Psoas muscle (tissue), 8 donors: ENCODE measurements around the gene IGSF21. TPM values are rescaled to one million over a fixed set of nuclear protein-coding genes. Genes with fewer than 3 reads are reported as not detected.

Source experiments
- ATAC-seq, 4 donors: fragments of 200-7000 bp; cut with Tn5 transposase; one replicate each; pipeline ENCODE4 v1.9.1; 2020; ENCODE audit warnings: moderate library complexity in 3 of 4, mild to moderate bottlenecking in 2 of 4
- DNase-seq, 2 donors: peaks; one replicate each; pipeline ENCODE4 v3.0.0-alpha.2; 2020
- H3K27ac ChIP-seq: fragments of 200-600 bp; one replicate; pipeline ENCODE4 v1.8.0; 2022
- H3K27me3 ChIP-seq, 3 donors: fragments of 200-600 bp in 1 of 3; one replicate each; pipeline versions ENCODE4 v1.6.1 to v1.8.0; 2013 to 2022; ENCODE audit warnings: low read length in 2 of 3, mild to moderate bottlenecking in 2 of 3, moderate library complexity in 1 of 3; ENCODE audit not compliant: insufficient read depth in 3 of 3
- H3K36me3 ChIP-seq, 2 donors: fragments of 200-600 bp in 1 of 2; one replicate each; pipeline versions ENCODE4 v1.6.1 to v1.8.0; 2013 to 2022; ENCODE audit warnings: low read depth in 1 of 2, mild to moderate bottlenecking in 1 of 2, moderate library complexity in 1 of 2; ENCODE audit not compliant: insufficient read depth in 1 of 2
- H3K4me1 ChIP-seq: fragments of 200-600 bp; one replicate; pipeline ENCODE4 v1.8.0; 2022
- H3K4me3 ChIP-seq: fragments of 200-600 bp; one replicate; pipeline ENCODE4 v1.8.0; 2022; ENCODE audit warnings: mild to moderate bottlenecking
- H3K9me3 ChIP-seq: fragments of 200-600 bp; one replicate; pipeline ENCODE4 v1.8.0; 2022
- WGBS, 3 donors: extraction: QIAGEN DNeasy Blood & Tissue Kit; methylation state at CpG; one replicate each; pipeline versions ENCODE4 v1.1.6 to v1.1.7; 2013; 5-methylcytosine and 5-hydroxymethylcytosine counted together
- intact Hi-C, 2 donors: fragments of 100-400 bp; cut with DNase I; formaldehyde crosslinking; loops; one replicate each; pipeline versions ENCODE4 v1.11.0 to v1.14.2; 2022
- long read RNA-seq, 2 donors: library from polyadenylated mRNA; unstranded; transcript quantifications; one replicate each; pipeline ENCODE4 v2.0.0, GENCODE V29; 2021
- polyA plus RNA-seq, 3 donors: library from polyadenylated mRNA; stranded (reverse); fragments of 200-250 nt; gene quantifications; one replicate each; pipeline ENCODE4 v1.2.3, GENCODE V29; 2013
- total RNA-seq, 4 donors: library from RNA; stranded (reverse); fragmentation: NEBNext Ultra II Directional in 2 of 4; extraction: Animal tissue kit (Norgen Biotek cat#: 25700) in 2 of 4; gene quantifications; one replicate each; pipeline versions ENCODE4 v1.2.1 to v1.2.4, GENCODE V29; 2021 to 2023
- TF ChIP-seq, protein P1 (sequence below): fragments of 200-600 bp; IDR thresholded peaks from one replicate; pipeline ENCODE4 v1.8.0; 2022; ENCODE audit warnings: antibody characterized with exemption
- donor health status: healthy with polysubstance abuse.
- donor health status: DM: no; HTN: no; CAD: no; lungs with moderate emphysema.
- donor health status: Bipolar disorder and iron deficiency.
- donor health status: healthy.
- donor health status: DM: yes; HTN: yes; CAD: no.
- donor health status: DM: no; HTN: no; CAD: no.
- donor health status: DM: no; HTN: no; CAD: no.
- donor health status: DM: yes; HTN: yes; CAD: no.

Gene IGSF21
- total RNA-seq (under 1 TPM; 0.42 to 0.88 (median 0.62) TPM), polyA plus RNA-seq (under 1 TPM; 0.10 to 0.25 (median 0.17) TPM)
- long read RNA-seq, donor 1 = 0 reads
- long read RNA-seq, donor 2, partial matches to known transcripts = 0 of 1 reads
- long read RNA-seq, donor 2, other reads (novel, unspliced or antisense) = 0 of 1 reads

- intact Hi-C loops = no loop called here
- no peak for ATAC-seq
- peak within 1 kb of the TSS; percentile 34 for H3K4me3 ChIP-seq
- no peaks in the 10 kb centered on the region for H3K4me1 ChIP-seq
- no peaks in the 10 kb centered on the region for H3K36me3 ChIP-seq
- no peaks in the 10 kb centered on the region for H3K9me3 ChIP-seq
- peaks cover 0 to 81% (median 51%) of the 10 kb centered on the region in 3 donors for H3K27me3 ChIP-seq
- H3K27ac ChIP-seq = no peak within 1 kb of the TSS
- TF ChIP-seq, protein P1, sequence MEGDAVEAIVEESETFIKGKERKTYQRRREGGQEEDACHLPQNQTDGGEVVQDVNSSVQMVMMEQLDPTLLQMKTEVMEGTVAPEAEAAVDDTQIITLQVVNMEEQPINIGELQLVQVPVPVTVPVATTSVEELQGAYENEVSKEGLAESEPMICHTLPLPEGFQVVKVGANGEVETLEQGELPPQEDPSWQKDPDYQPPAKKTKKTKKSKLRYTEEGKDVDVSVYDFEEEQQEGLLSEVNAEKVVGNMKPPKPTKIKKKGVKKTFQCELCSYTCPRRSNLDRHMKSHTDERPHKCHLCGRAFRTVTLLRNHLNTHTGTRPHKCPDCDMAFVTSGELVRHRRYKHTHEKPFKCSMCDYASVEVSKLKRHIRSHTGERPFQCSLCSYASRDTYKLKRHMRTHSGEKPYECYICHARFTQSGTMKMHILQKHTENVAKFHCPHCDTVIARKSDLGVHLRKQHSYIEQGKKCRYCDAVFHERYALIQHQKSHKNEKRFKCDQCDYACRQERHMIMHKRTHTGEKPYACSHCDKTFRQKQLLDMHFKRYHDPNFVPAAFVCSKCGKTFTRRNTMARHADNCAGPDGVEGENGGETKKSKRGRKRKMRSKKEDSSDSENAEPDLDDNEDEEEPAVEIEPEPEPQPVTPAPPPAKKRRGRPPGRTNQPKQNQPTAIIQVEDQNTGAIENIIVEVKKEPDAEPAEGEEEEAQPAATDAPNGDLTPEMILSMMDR = no peak
- DNase-seq = no peak
- WGBS, 3 donors = 1 to 2% (median 2%) methylated on average over 20 to 107 of the region's 108 CpGs
These were observed at the start of gene IGSF21 for GRCh38 chr1:18107369-18108298. Gene IGSF21 (plus strand): TSS chr1:18107798. CDS start chr1:18108129, 331 bp downstream.

DNA sequence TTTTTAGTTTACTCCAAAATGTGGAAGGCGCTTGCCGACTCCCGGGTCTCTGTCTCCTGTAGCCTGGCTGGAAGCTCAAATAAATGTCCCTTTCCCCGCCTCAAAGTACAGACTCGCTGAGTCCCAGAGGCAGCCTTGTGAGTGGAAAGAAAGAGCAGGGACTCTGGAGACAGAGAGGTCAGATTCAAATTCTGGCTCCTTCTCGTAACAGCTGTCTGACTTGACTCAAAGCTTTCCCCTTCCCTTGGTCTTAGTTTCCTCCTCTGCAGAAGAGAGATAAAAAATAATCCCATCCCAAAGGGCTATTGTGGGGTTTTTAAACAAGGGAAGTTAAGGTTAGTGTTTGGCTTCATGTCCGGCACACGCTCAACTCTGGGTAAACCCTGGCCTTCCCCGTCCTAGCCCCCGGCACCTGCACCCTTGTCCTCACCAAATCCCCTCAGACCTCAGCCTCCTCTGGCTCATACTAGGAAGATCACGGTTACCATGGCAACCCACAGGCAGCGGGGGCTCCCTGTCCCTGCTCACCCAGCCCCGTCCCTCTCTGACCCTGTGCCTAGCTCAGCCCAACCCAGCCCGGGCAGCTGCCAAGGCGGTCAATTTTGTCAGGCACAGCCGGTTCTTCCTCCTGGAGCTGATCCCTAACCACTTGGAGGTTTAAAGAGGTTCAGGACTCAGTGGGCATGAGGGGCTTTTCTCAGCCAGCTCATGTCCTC, 49.2 kb upstream of the IGSF21 start:
- Histone ChIP-seq H3K27ac (no peak overlapping the region), H3K4me1 (no peaks in the 10 kb centered on the region), H3K27me3 (peaks cover 0 to 58% (median 13%) of the 10 kb centered on the region in 3 donors), H3K4me3 (no peak overlapping the region), H3K9me3 (no peaks in the 10 kb centered on the region), H3K36me3 (no peaks in the 10 kb centered on the region)
- TF ChIP-seq, protein P1 = no peak
- 19 to 23% (median 20%) methylated on average over 16 of the region's 16 CpGs for WGBS, 3 donors
- DNase-seq = peak in 1 of 2 donors; percentile 61
- intact Hi-C loops = no loop called here
- ATAC-seq = peak in 2 of 4 donors; percentile 31 to 46

- no peak for DNase-seq
- H3K27me3 ChIP-seq = peaks cover 0 to 63% (median 13%) of the 10 kb centered on the region in 3 donors
- ATAC-seq = no peak
These were observed 48.5 kb upstream of the IGSF21 start for GRCh38 chr1:18058981-18059605.

GRCh38 chr1:18060366-18060765, 47.2 kb upstream of the IGSF21 start:
- Histone ChIP-seq H3K27ac (no peak overlapping the region), H3K9me3 (no peaks in the 10 kb centered on the region), H3K27me3 (peaks cover 0 to 64% (median 6%) of the 10 kb centered on the region in 3 donors), H3K36me3 (no peaks in the 10 kb centered on the region), H3K4me1 (no peaks in the 10 kb centered on the region), H3K4me3 (no peak overlapping the region)
- ATAC-seq (no peak), DNase-seq (no peak)
- TF ChIP-seq, protein P1 = no peak
- WGBS, 3 donors = 91 to 93% (median 92%) methylated on average over 14 of the region's 14 CpGs
- intact Hi-C loops = no loop called here

More at GRCh38 chr1:18058981-18059605, 48.5 kb upstream of the IGSF21 start:
- Histone ChIP-seq H3K4me1 (no peaks in the 10 kb centered on the region), H3K27ac (no peak overlapping the region), H3K4me3 (no peak overlapping the region), H3K9me3 (no peaks in the 10 kb centered on the region), H3K36me3 (no peaks in the 10 kb centered on the region)
- intact Hi-C loops = no loop called here
- 44 to 51% (median 49%) methylated on average over 7 of the region's 7 CpGs for WGBS, 3 donors
- TF ChIP-seq, protein P1 = no peak
